ENCODE measurements around the gene MYL5. TPM values are rescaled to one million over a fixed set of nuclear protein-coding genes. Genes with fewer than 3 reads are reported as not detected.

The MYL5 gene
- total and polyA plus RNA-seq, 2 of the 13 experiments (the other 11 are each of a cell fraction or from before 2014, with no cell fraction given): 6.5 to 16.0 TPM

DNA sequence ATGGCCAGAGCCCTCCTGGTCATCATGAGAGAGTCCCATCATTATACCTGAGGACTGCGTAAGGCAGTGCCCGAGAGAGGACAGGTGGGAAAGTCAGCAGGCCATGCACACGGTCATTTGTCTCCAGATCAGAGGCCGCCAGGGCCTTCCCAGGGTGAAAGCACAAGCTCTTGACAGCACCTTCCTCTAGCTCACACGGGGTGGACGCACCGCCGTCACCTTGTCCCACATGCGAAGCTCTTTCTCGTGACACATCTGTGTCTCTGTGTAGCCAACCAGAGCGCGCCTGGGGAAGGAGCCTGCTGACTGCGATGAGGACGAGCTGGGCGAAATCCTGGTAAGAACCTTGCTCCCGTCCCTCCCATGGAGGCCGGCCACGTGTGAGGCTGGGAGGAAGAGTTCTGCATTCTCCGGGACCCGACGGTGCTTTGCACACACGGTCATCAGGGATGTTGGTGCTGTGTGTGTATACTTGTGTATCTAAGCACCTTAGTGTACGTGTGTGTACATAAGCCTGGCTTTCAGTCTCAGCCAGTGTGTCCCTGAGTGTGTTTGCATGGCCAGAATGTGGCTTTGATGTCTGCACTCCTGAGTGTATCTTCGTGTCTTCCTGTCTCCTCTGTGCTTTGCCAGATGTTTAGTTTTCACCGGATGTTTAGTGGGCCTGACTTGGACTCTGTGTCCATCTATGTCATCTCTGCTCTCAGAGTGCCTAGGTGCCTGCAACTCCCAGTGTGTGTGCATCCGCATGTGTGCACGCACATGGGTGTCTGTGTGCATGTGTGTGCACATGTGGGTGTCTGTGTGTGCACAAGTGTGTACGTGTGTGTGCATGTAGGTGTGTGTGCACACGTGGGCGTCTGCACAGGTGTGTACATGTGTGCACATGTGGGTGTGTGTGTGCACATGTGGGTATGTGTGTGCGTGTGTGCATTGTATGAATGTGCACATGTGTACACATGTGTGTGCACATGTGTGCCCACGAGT, 15.4 kb upstream of the MYL5 start (continued):
- TF ChIP-seq, protein P1, sequence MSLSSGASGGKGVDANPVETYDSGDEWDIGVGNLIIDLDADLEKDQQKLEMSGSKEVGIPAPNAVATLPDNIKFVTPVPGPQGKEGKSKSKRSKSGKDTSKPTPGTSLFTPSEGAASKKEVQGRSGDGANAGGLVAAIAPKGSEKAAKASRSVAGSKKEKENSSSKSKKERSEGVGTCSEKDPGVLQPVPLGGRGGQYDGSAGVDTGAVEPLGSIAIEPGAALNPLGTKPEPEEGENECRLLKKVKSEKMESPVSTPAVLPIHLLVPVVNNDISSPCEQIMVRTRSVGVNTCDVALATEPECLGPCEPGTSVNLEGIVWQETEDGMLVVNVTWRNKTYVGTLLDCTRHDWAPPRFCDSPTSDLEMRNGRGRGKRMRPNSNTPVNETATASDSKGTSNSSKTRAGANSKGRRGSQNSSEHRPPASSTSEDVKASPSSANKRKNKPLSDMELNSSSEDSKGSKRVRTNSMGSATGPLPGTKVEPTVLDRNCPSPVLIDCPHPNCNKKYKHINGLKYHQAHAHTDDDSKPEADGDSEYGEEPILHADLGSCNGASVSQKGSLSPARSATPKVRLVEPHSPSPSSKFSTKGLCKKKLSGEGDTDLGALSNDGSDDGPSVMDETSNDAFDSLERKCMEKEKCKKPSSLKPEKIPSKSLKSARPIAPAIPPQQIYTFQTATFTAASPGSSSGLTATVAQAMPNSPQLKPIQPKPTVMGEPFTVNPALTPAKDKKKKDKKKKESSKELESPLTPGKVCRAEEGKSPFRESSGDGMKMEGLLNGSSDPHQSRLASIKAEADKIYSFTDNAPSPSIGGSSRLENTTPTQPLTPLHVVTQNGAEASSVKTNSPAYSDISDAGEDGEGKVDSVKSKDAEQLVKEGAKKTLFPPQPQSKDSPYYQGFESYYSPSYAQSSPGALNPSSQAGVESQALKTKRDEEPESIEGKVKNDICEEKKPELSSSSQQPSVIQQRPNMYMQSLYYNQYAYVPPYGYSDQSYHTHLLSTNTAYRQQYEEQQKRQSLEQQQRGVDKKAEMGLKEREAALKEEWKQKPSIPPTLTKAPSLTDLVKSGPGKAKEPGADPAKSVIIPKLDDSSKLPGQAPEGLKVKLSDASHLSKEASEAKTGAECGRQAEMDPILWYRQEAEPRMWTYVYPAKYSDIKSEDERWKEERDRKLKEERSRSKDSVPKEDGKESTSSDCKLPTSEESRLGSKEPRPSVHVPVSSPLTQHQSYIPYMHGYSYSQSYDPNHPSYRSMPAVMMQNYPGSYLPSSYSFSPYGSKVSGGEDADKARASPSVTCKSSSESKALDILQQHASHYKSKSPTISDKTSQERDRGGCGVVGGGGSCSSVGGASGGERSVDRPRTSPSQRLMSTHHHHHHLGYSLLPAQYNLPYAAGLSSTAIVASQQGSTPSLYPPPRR (CRISPR knock-in tag; IDR thresholded peaks at IDR 0.05; ENCODE audit: borderline replicate concordance): peak; percentile 80
- no peak for TF ChIP-seq ZBTB8A (CRISPR knock-in tag; IDR thresholded peaks at IDR 0.05; ENCODE audit: borderline replicate concordance, low read depth)
- TF ChIP-seq TAF1 (CRISPR knock-in tag; IDR thresholded peaks at IDR 0.05): no peak
- TF ChIP-seq, protein P2, sequence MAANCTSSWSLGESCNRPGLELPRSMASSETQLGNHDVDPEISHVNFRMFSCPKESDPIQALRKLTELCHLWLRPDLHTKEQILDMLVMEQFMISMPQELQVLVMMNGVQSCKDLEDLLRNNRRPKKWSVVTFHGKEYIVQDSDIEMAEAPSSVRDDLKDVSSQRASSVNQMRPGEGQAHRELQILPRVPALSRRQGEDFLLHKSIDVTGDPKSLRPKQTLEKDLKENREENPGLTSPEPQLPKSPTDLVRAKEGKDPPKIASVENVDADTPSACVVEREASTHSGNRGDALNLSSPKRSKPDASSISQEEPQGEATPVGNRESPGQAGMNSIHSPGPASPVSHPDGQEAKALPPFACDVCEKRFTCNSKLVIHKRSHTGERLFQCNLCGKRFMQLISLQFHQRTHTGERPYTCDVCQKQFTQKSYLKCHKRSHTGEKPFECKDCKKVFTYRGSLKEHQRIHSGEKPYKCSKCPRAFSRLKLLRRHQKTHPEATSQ (CRISPR knock-in tag; IDR thresholded peaks at IDR 0.05; ENCODE audit: borderline replicate concordance): no peak
- TF ChIP-seq ZNF562 (CRISPR knock-in tag; IDR thresholded peaks at IDR 0.05; ENCODE audit: borderline replicate concordance): no peak
- TF ChIP-seq, protein P3, sequence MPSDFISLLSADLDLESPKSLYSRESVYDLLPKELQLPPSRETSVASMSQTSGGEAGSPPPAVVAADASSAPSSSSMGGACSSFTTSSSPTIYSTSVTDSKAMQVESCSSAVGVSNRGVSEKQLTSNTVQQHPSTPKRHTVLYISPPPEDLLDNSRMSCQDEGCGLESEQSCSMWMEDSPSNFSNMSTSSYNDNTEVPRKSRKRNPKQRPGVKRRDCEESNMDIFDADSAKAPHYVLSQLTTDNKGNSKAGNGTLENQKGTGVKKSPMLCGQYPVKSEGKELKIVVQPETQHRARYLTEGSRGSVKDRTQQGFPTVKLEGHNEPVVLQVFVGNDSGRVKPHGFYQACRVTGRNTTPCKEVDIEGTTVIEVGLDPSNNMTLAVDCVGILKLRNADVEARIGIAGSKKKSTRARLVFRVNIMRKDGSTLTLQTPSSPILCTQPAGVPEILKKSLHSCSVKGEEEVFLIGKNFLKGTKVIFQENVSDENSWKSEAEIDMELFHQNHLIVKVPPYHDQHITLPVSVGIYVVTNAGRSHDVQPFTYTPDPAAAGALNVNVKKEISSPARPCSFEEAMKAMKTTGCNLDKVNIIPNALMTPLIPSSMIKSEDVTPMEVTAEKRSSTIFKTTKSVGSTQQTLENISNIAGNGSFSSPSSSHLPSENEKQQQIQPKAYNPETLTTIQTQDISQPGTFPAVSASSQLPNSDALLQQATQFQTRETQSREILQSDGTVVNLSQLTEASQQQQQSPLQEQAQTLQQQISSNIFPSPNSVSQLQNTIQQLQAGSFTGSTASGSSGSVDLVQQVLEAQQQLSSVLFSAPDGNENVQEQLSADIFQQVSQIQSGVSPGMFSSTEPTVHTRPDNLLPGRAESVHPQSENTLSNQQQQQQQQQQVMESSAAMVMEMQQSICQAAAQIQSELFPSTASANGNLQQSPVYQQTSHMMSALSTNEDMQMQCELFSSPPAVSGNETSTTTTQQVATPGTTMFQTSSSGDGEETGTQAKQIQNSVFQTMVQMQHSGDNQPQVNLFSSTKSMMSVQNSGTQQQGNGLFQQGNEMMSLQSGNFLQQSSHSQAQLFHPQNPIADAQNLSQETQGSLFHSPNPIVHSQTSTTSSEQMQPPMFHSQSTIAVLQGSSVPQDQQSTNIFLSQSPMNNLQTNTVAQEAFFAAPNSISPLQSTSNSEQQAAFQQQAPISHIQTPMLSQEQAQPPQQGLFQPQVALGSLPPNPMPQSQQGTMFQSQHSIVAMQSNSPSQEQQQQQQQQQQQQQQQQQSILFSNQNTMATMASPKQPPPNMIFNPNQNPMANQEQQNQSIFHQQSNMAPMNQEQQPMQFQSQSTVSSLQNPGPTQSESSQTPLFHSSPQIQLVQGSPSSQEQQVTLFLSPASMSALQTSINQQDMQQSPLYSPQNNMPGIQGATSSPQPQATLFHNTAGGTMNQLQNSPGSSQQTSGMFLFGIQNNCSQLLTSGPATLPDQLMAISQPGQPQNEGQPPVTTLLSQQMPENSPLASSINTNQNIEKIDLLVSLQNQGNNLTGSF (CRISPR knock-in tag; IDR thresholded peaks at IDR 0.05): no peak
- no peak; the same call in 1 of the 2 replicates for TF ChIP-seq BRD4 (CRISPR knock-in tag; IDR thresholded peaks at IDR 0.05)
- TF ChIP-seq ZNF468 (CRISPR knock-in tag; IDR thresholded peaks at IDR 0.05): 0 out of 2 replicates have a peak, but pooled peaks have one; percentile 25
- TF ChIP-seq LCORL (IDR thresholded peaks at IDR 0.05): no peak
- 0 out of 2 replicates have a peak, but pooled peaks have one; percentile 49 for TF ChIP-seq LCORL (CRISPR knock-in tag; IDR thresholded peaks at IDR 0.05)
- TF ChIP-seq ZNF7 (CRISPR knock-in tag; IDR thresholded peaks at IDR 0.05): no peak
- TF ChIP-seq, protein P4, sequence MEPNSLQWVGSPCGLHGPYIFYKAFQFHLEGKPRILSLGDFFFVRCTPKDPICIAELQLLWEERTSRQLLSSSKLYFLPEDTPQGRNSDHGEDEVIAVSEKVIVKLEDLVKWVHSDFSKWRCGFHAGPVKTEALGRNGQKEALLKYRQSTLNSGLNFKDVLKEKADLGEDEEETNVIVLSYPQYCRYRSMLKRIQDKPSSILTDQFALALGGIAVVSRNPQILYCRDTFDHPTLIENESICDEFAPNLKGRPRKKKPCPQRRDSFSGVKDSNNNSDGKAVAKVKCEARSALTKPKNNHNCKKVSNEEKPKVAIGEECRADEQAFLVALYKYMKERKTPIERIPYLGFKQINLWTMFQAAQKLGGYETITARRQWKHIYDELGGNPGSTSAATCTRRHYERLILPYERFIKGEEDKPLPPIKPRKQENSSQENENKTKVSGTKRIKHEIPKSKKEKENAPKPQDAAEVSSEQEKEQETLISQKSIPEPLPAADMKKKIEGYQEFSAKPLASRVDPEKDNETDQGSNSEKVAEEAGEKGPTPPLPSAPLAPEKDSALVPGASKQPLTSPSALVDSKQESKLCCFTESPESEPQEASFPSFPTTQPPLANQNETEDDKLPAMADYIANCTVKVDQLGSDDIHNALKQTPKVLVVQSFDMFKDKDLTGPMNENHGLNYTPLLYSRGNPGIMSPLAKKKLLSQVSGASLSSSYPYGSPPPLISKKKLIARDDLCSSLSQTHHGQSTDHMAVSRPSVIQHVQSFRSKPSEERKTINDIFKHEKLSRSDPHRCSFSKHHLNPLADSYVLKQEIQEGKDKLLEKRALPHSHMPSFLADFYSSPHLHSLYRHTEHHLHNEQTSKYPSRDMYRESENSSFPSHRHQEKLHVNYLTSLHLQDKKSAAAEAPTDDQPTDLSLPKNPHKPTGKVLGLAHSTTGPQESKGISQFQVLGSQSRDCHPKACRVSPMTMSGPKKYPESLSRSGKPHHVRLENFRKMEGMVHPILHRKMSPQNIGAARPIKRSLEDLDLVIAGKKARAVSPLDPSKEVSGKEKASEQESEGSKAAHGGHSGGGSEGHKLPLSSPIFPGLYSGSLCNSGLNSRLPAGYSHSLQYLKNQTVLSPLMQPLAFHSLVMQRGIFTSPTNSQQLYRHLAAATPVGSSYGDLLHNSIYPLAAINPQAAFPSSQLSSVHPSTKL (CRISPR knock-in tag; IDR thresholded peaks at IDR 0.05): peak; percentile 58; the same call in 1 of the 2 replicates
